ENCODE measurements around the gene RAP1GAP2.

DNA sequence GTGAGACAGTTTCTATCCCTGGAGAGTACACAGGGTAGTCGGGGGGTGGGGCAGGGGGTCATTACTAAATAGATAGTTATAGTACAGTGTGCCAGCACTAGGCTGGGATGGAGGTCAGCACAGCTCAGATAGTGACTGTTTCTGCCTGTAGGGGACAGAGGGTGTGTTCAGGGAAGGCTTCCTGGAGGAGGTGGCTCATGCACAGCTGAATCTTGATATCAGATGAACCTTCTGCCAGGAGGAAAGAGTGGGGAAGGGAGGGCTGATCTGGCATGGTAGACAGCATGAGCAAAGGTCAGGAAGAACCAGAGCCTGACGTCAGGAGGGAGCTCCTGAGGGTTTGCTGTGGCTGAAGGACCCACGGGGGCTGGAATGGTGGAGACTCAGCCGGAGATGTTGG is 210.6 kb downstream of the RAP1GAP2 start:
- TF ChIP-seq, protein P1, sequence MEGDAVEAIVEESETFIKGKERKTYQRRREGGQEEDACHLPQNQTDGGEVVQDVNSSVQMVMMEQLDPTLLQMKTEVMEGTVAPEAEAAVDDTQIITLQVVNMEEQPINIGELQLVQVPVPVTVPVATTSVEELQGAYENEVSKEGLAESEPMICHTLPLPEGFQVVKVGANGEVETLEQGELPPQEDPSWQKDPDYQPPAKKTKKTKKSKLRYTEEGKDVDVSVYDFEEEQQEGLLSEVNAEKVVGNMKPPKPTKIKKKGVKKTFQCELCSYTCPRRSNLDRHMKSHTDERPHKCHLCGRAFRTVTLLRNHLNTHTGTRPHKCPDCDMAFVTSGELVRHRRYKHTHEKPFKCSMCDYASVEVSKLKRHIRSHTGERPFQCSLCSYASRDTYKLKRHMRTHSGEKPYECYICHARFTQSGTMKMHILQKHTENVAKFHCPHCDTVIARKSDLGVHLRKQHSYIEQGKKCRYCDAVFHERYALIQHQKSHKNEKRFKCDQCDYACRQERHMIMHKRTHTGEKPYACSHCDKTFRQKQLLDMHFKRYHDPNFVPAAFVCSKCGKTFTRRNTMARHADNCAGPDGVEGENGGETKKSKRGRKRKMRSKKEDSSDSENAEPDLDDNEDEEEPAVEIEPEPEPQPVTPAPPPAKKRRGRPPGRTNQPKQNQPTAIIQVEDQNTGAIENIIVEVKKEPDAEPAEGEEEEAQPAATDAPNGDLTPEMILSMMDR (IDR thresholded peaks at IDR 0.05): no peak
- TF ChIP-seq POLR2A (IDR thresholded peaks at IDR 0.05): no peak
- no peak for TF ChIP-seq POLR2AphosphoS5 (IDR thresholded peaks at IDR 0.05)
- TF ChIP-seq EP300 (IDR thresholded peaks at IDR 0.05): no peak
